H1 (cell line): ENCODE data around the gene MCCD1. TPM values are rescaled to one million over a fixed set of nuclear protein-coding genes. Genes with fewer than 3 reads are reported as not detected.

Experiments used
- CTCF ChIA-PET: fragments of 300-600 bp; sonication (Branson Sonifier 250); formaldehyde crosslinking; loops from one replicate; lab custom pipeline; 2021; ENCODE audit not compliant: partially characterized antibody; lab: Charles Lee
- POLR2A ChIA-PET: fragments of 300-600 bp; sonication (Branson Sonifier 250); formaldehyde crosslinking; loops from one replicate; lab custom pipeline; 2021; ENCODE audit warnings: inconsistent platforms; ENCODE audit not compliant: partially characterized antibody; lab: Charles Lee
- DNase-seq, 2 experiments: peaks; one replicate each; pipeline versions ENCODE4 v3.0.0 to v3.0.0-alpha.2; 2010 to 2022; ENCODE audit warnings: low spot score in 2 of 2, low read depth in 1 of 2, mixed read lengths in 1 of 2
- FAIRE-seq: peaks from 2 replicates; lab custom pipeline; 2011; peaks lifted over from hg19 to GRCh38; lab: Jason Lieb, UNC
- H2AFZ ChIP-seq: 2 replicates; pipeline ENCODE4 v1.8.1; 2012; ENCODE audit warnings: low read length, inconsistent platforms
- H2AK5ac ChIP-seq: 2 replicates; pipeline ENCODE4 v1.6.1; 2013; ENCODE audit warnings: low read depth, low read length
- H2BK120ac ChIP-seq: replicated peaks from 2 replicates; pipeline ENCODE3; 2013; ENCODE audit warnings: low read depth, low read length, inconsistent platforms
- H2BK12ac ChIP-seq: 2 replicates; pipeline ENCODE4 v1.6.1; 2013; ENCODE audit warnings: low read depth, low read length
- H2BK15ac ChIP-seq: 2 replicates; pipeline ENCODE4 v1.6.1; 2013; ENCODE audit warnings: low read length
- H2BK20ac ChIP-seq: 2 replicates; pipeline ENCODE4 v1.6.1; 2013; ENCODE audit warnings: low read length
- H2BK5ac ChIP-seq: 2 replicates; pipeline ENCODE4 v1.6.1; 2013; ENCODE audit warnings: low read depth, low read length
- H3K14ac ChIP-seq: 2 replicates; pipeline ENCODE4 v1.6.1; 2013; ENCODE audit warnings: inconsistent platforms; ENCODE audit not compliant: insufficient read length
- H3K18ac ChIP-seq: 2 replicates; pipeline ENCODE4 v1.6.1; 2013; ENCODE audit warnings: low read length; ENCODE audit errors: extremely low read depth
- H3K23ac ChIP-seq: 2 replicates; pipeline ENCODE4 v1.6.1; 2013; ENCODE audit warnings: inconsistent platforms; ENCODE audit not compliant: insufficient read length
- H3K23me2 ChIP-seq: 2 replicates; pipeline ENCODE4 v1.6.1; 2013; ENCODE audit warnings: low read depth, low read length
- H3K27ac ChIP-seq: 2 replicates; pipeline ENCODE4 v1.6.1; 2011; ENCODE audit warnings: low read depth, low read length, inconsistent platforms
- H3K27me3 ChIP-seq, 4 experiments: replicated peaks in 1 of 4; 1 replicate in 1 of 4; 2 replicates in 3 of 4; pipeline versions ENCODE4 v1.6.1 to v1.8.1; 2011 to 2013; ENCODE audit warnings: low read length in 3 of 4, mild to moderate bottlenecking in 3 of 4, inconsistent platforms in 2 of 4, mixed read lengths in 2 of 4, moderate library complexity in 1 of 4; ENCODE audit not compliant: control insufficient read depth in 3 of 4, insufficient read depth in 3 of 4; ENCODE audit errors: extremely low read depth in 1 of 4
- H3K36me3 ChIP-seq, 4 experiments: 2 replicates each; pipeline versions ENCODE4 v1.6.1 to v1.8.1; 2011 to 2013; ENCODE audit warnings: mild to moderate bottlenecking in 4 of 4, low read length in 3 of 4, moderate library complexity in 2 of 4, control low read depth in 1 of 4, inconsistent platforms in 1 of 4; ENCODE audit not compliant: insufficient read depth in 4 of 4, control insufficient read depth in 2 of 4
- H3K4ac ChIP-seq: replicated peaks from 2 replicates; pipeline ENCODE3; 2013; ENCODE audit warnings: low read length, low read depth, mixed read lengths, inconsistent platforms; ENCODE audit not compliant: insufficient read length
- H3K4me1 ChIP-seq, 4 experiments: replicated peaks in 1 of 4; 1 replicate in 1 of 4; 2 replicates in 3 of 4; pipeline versions ENCODE4 v1.6.1 to v1.8.1; 2011 to 2013; ENCODE audit warnings: low read length in 3 of 4, inconsistent platforms in 2 of 4, mixed read lengths in 1 of 4; ENCODE audit not compliant: insufficient read depth in 4 of 4, control insufficient read depth in 3 of 4
- H3K4me2 ChIP-seq, 2 experiments: 2 replicates each; pipeline versions ENCODE4 v1.6.1 to v1.8.1; 2011 to 2013; ENCODE audit warnings: low read depth in 2 of 2, low read length in 2 of 2, control low read depth in 1 of 2, inconsistent platforms in 1 of 2, mild to moderate bottlenecking in 1 of 2; ENCODE audit not compliant: insufficient read depth in 1 of 2
- H3K4me3 ChIP-seq, 4 experiments: fragments of 200-600, 300-600 bp in 1 of 4; sonication (generic), shearing (Covaris generic), sonication (Bioruptor Twin) in 1 of 4; 2 replicates each; pipeline versions ENCODE4 v1.5.1 to v1.8.1; 2011 to 2016; ENCODE audit warnings: low read length in 4 of 4, low read depth in 3 of 4, control low read depth in 2 of 4, inconsistent platforms in 2 of 4, mild to moderate bottlenecking in 2 of 4, mixed read lengths in 1 of 4, moderate library complexity in 1 of 4; ENCODE audit not compliant: insufficient read depth in 2 of 4; ENCODE audit errors: extremely low read depth in 1 of 4
- H3K56ac ChIP-seq: replicated peaks from 2 replicates; pipeline ENCODE3; 2013; ENCODE audit warnings: low read depth, mild to moderate bottlenecking, mixed read lengths, low read length, inconsistent platforms; ENCODE audit not compliant: insufficient read length
- H3K79me1 ChIP-seq: 2 replicates; pipeline ENCODE4 v1.6.1; 2013; ENCODE audit warnings: low read depth, low read length, control low read depth
- H3K79me2 ChIP-seq, 2 experiments: 2 replicates each; pipeline versions ENCODE4 v1.6.1 to v1.8.1; 2012 to 2013; ENCODE audit warnings: low read length in 2 of 2, mild to moderate bottlenecking in 2 of 2, inconsistent platforms in 1 of 2; ENCODE audit not compliant: insufficient read depth in 2 of 2, control insufficient read depth in 1 of 2
- H3K9ac ChIP-seq, 4 experiments: replicated peaks in 1 of 4; 1 replicate in 1 of 4; 2 replicates in 3 of 4; pipeline versions ENCODE4 v1.6.1 to v1.8.1; 2011 to 2013; ENCODE audit warnings: low read depth in 3 of 4, low read length in 3 of 4, control low read depth in 2 of 4, mild to moderate bottlenecking in 2 of 4, moderate library complexity in 2 of 4, inconsistent platforms in 1 of 4; ENCODE audit errors: extremely low read depth in 1 of 4
- H3K9me3 ChIP-seq, 2 experiments: 2 replicates each; pipeline versions ENCODE4 v1.6.1 to v1.8.1; 2012 to 2013; ENCODE audit warnings: mild to moderate bottlenecking in 2 of 2, moderate library complexity in 2 of 2, control low read depth in 1 of 2, inconsistent platforms in 1 of 2, low read depth in 1 of 2, low read length in 1 of 2, mixed read lengths in 1 of 2; ENCODE audit not compliant: insufficient read depth in 2 of 2
- H4K20me1 ChIP-seq, 2 experiments: replicated peaks in 1 of 2; 2 replicates each; pipeline versions ENCODE3 to v1.8.1; 2011 to 2013; ENCODE audit warnings: inconsistent platforms in 2 of 2, low read length in 2 of 2, mild to moderate bottlenecking in 1 of 2; ENCODE audit not compliant: insufficient read depth in 2 of 2, control insufficient read depth in 1 of 2
- H4K5ac ChIP-seq: 2 replicates; pipeline ENCODE4 v1.6.1; 2013; ENCODE audit warnings: low read length, low read depth, mixed read lengths, inconsistent platforms; ENCODE audit not compliant: insufficient read length
- H4K8ac ChIP-seq: 2 replicates; pipeline ENCODE4 v1.8.0; 2013; ENCODE audit warnings: mild to moderate bottlenecking, moderate library complexity, low read length, inconsistent platforms; ENCODE audit not compliant: insufficient read depth; ENCODE audit errors: extremely low read depth
- H4K91ac ChIP-seq: replicated peaks from 2 replicates; pipeline ENCODE3; 2013; ENCODE audit warnings: low read length, mixed read lengths, inconsistent platforms; ENCODE audit not compliant: insufficient read length
- CBX5 ChIP-seq: fragments of 300-800, 300-1000 bp; sonication (generic); IDR thresholded peaks from 2 replicates; pipeline ENCODE4 v1.7.1; 2016; ENCODE audit warnings: antibody characterized with exemption, low read length, low read depth
- CBX8 ChIP-seq: fragments of 300-800, 300-1000 bp; sonication (generic); IDR thresholded peaks from 2 replicates; pipeline ENCODE4 v1.7.1; 2016; ENCODE audit warnings: low read depth, low read length, borderline replicate concordance
- E2F6 ChIP-seq: IDR thresholded peaks from 2 replicates; pipeline ENCODE4 v1.6.1; 2012; ENCODE audit warnings: inconsistent platforms
- NANOG ChIP-seq: IDR thresholded peaks from 2 replicates; pipeline ENCODE4 v1.6.1; 2011; ENCODE audit warnings: low read length, low read depth, mild to moderate bottlenecking, inconsistent platforms; ENCODE audit not compliant: insufficient read depth, poor library complexity, severe bottlenecking
- TAF7 ChIP-seq: optimal IDR thresholded peaks from 2 replicates; pipeline ENCODE3; 2011; ENCODE audit warnings: low read depth, mild to moderate bottlenecking, inconsistent platforms, low read length, moderate library complexity, borderline replicate concordance
- TEAD4 ChIP-seq: IDR thresholded peaks from 2 replicates; pipeline ENCODE4 v1.6.1; 2012; ENCODE audit warnings: low read depth, low read length, inconsistent platforms, mixed read lengths
- WGBS, 2 experiments: shearing (Covaris generic) in 1 of 2; methylation state at CpG; one replicate each; pipeline versions ENCODE4 v1.1.6 to v1.1.7; 2013 to 2015; ENCODE audit warnings: low lambda C conversion rate in 2 of 2, mixed read lengths in 2 of 2, inconsistent platforms in 1 of 2, low coverage in 1 of 2, missing lambda C conversion rate in 1 of 2; ENCODE audit not compliant: insufficient replicate concordance in 2 of 2, insufficient coverage in 1 of 2, insufficient read length in 1 of 2; ENCODE audit errors: extremely low coverage in 1 of 2, missing lambda C conversion rate in 1 of 2; 5-methylcytosine and 5-hydroxymethylcytosine counted together
- polyA plus RNA-seq, 7 experiments: library from polyadenylated mRNA; depleted of rRNA in 3 of 7; stranded (reverse) in 5 of 7; unstranded in 2 of 7; fragments of >200 nt in 5 of 7; fragments of 200-250 nt in 2 of 7; gene quantifications; 1 replicate in 5 of 7; 2 replicates in 1 of 7; 4 replicates in 1 of 7; pipeline versions ENCODE4 v1.2.1 to v1.2.3, GENCODE V29; 2011 to 2013; ENCODE audit warnings: missing spikeins in 2 of 7, mixed read lengths in 2 of 7
- total RNA-seq: library from RNA; stranded (reverse); fragmentation: NEBNext Ultra II Directional; extraction: Animal tissue kit (Norgen Biotek cat#: 25700); gene quantifications from 2 replicates; pipeline ENCODE4 v1.2.1, GENCODE V29; 2021

The MCCD1 gene
- total and polyA plus RNA-seq, 2 of the 8 experiments (the other 6 are each of a cell fraction or from before 2014, with no cell fraction given), result not detected

GRCh38 chr6:31532644-31533454 is 4.1 kb downstream of the MCCD1 start:
- no peak overlapping the region for H3K4me2 ChIP-seq
- H2BK12ac ChIP-seq, result no peak overlapping the region
- H3K18ac ChIP-seq, result no peak overlapping the region
- H3K9ac ChIP-seq, result no peak overlapping the region
- H3K79me1 ChIP-seq, result peaks cover 10% of the 10 kb centered on the region; the same call in 1 of the 2 replicates
- no peak for FAIRE-seq
- no peaks in the 10 kb centered on the region for H3K23me2 ChIP-seq
- no peak overlapping the region for H2BK120ac ChIP-seq
- H3K36me3 ChIP-seq, result peaks cover 66 to 87% (median 75%) of the 10 kb centered on the region in 4 experiments
- no peak overlapping the region for H3K4ac ChIP-seq
- no peak for DNase-seq
- H2AFZ ChIP-seq, result no peak overlapping the region
- H4K91ac ChIP-seq, result no peak overlapping the region
- ChIA-PET POLR2A (interaction anchor here (0.8 to 18.4 kb wide), 14 partner anchors 10 to 324 kb away, joined by 3 to 428 read pairs (median 6); partner anchors contain the start of genes ATP6V1G2, BAG6, DDX39B and NFKBIL1), CTCF (interaction anchor here (1.1 to 1.7 kb wide), 3 partner anchors 13 to 65 kb away, joined by 3 to 6 read pairs (median 4); partner anchors contain the start of gene ATP6V1G2)
- no peaks in the 10 kb centered on the region for H3K9me3 ChIP-seq
- WGBS, 2 experiments, result 90% methylated on average over 8 of the region's 9 CpGs; no CpG with 5 or more reads in 1 of the 2 experiments
- no peak overlapping the region for H3K27ac ChIP-seq
- H3K23ac ChIP-seq, result no peak overlapping the region
- peaks cover 4 to 33% of the 10 kb centered on the region in 2 experiments; a peak in 3 of 4 replicates for H3K79me2 ChIP-seq
- no peak overlapping the region for H2AK5ac ChIP-seq
- no peak overlapping the region for H4K8ac ChIP-seq
- no peak overlapping the region for H3K56ac ChIP-seq
- no peaks in the 10 kb centered on the region for H3K27me3 ChIP-seq
- no peak overlapping the region for H2BK20ac ChIP-seq
- no peak for TF ChIP-seq NANOG
- TF ChIP-seq TAF7, result no peak
- TF ChIP-seq TEAD4, result no peak
- no peak for TF ChIP-seq CBX8
- TF ChIP-seq E2F6, result no peak
- no peak for TF ChIP-seq CBX5
- TF ChIP-seq, all 59 proteins: peak for 0
- Histone ChIP-seq H2BK15ac (no peak overlapping the region), H4K5ac (no peak overlapping the region), H3K4me1 (peaks cover 1 to 5% (median 4%) of the 10 kb centered on the region in 4 experiments; a peak in 4 of 7 replicates), H3K4me3 (no peak overlapping the region), H2BK5ac (no peak overlapping the region), H3K14ac (no peak overlapping the region), H4K20me1 (peaks cover 35 to 41% of the 10 kb centered on the region in 2 experiments)
